Measurements from ENCODE around the gene BPIFB2.

The BPIFB2 gene

GRCh38 chr20:33008336-33009213 is 1.1 kb downstream of the BPIFB2 start:
- no peak for DNase-seq

- no peak for DNase-seq
Measured at GRCh38 chr20:33009214-33010132, 2.0 kb downstream of the BPIFB2 start.

- no peak for DNase-seq
Measured at GRCh38 chr20:33010133-33010504, 2.6 kb downstream of the BPIFB2 start.

- DNase-seq = no peak
Measured at GRCh38 chr20:33010674-33011449, 3.4 kb downstream of the BPIFB2 start.

GRCh38 chr20:33012327-33013189 is 5.1 kb downstream of the BPIFB2 start:
- DNase-seq = no peak

- DNase-seq = no peak
Measured at GRCh38 chr20:33013701-33014326, 6.3 kb downstream of the BPIFB2 start.

- DNase-seq = no peak
Measured at GRCh38 chr20:33014336-33015113, 7.0 kb downstream of the BPIFB2 start.

- no peak for DNase-seq
Measured at GRCh38 chr20:33015114-33015484, 7.6 kb downstream of the BPIFB2 start.

GRCh38 chr20:33015700-33016580 is 8.4 kb downstream of the BPIFB2 start:
- DNase-seq = no peak

GRCh38 chr20:33016581-33017109 is 9.1 kb downstream of the BPIFB2 start:
- DNase-seq = no peak

GRCh38 chr20:33017542-33017941 is 10.0 kb downstream of the BPIFB2 start:
- no peak for DNase-seq

GRCh38 chr20:33018169-33018931 is 10.8 kb downstream of the BPIFB2 start:
- no peak for DNase-seq

GRCh38 chr20:33019465-33020277 is 12.2 kb downstream of the BPIFB2 start:
- DNase-seq = no peak

GRCh38 chr20:33020278-33021161 is 13.0 kb downstream of the BPIFB2 start:
- DNase-seq = no peak

GRCh38 chr20:33021879-33022278 is 14.4 kb downstream of the BPIFB2 start:
- DNase-seq = no peak

- DNase-seq = no peak
Measured at GRCh38 chr20:33022289-33022688, 14.8 kb downstream of the BPIFB2 start.

Data from stimulated activated CD4-positive, alpha-beta T cell treated with anti-CD3 and anti-CD28 coated beads, Interleukin-4, amount 100 ng/mL, for 24 hours (primary cell).